HK-2 (cell line): ENCODE measurements around the gene DNAJC27.

Source experiments
- DNase-seq: peaks from one replicate; pipeline ENCODE4 v3.0.0-alpha.2; 2018; ENCODE audit not compliant: unreplicated experiment

Gene DNAJC27

GRCh38 chr2:24970483-24971285, 1.1 kb downstream of the DNAJC27 start:
- peak; percentile 25 for DNase-seq

- DNase-seq, result no peak
Measured at GRCh38 chr2:24969784-24970183, 2.0 kb downstream of the DNAJC27 start.

GRCh38 chr2:24961903-24962302, 9.9 kb downstream of the DNAJC27 start:
- no peak for DNase-seq

GRCh38 chr2:24959761-24960160, 12.0 kb downstream of the DNAJC27 start:
- DNase-seq, result no peak

- DNase-seq, result no peak
Measured at GRCh38 chr2:24958411-24958935, 13.3 kb downstream of the DNAJC27 start.

- no peak for DNase-seq
Measured at GRCh38 chr2:24957976-24958375, 13.8 kb downstream of the DNAJC27 start.

- DNase-seq, result no peak
Measured at GRCh38 chr2:24957221-24957620, 14.5 kb downstream of the DNAJC27 start.

- no peak for DNase-seq
Measured at GRCh38 chr2:24955921-24956320, 15.8 kb downstream of the DNAJC27 start.

- DNase-seq, result no peak
Measured at GRCh38 chr2:24955232-24955631, 16.5 kb downstream of the DNAJC27 start.

- no peak for DNase-seq
Measured at GRCh38 chr2:24950102-24950501, 21.7 kb downstream of the DNAJC27 start.

- DNase-seq, result no peak
Measured at GRCh38 chr2:24948506-24948905, 23.2 kb downstream of the DNAJC27 start.

GRCh38 chr2:24947561-24948157, 24.1 kb downstream of the DNAJC27 start:
- DNase-seq, result no peak

GRCh38 chr2:24945907-24946306, 25.8 kb downstream of the DNAJC27 start:
- DNase-seq, result no peak

- DNase-seq, result no peak
Measured at GRCh38 chr2:24943427-24944053, 28.2 kb downstream of the DNAJC27 start.

- no peak for DNase-seq
Measured at GRCh38 chr2:24939353-24939752, 32.4 kb downstream of the DNAJC27 start.

GRCh38 chr2:24937236-24937635, 34.5 kb downstream of the DNAJC27 start:
- no peak for DNase-seq

- DNase-seq, result no peak
Measured at GRCh38 chr2:24935145-24935544, 36.6 kb downstream of the DNAJC27 start.

- DNase-seq, result no peak
Measured at GRCh38 chr2:24932715-24933114, 39.0 kb downstream of the DNAJC27 start.

GRCh38 chr2:24930768-24931167, 41.0 kb downstream of the DNAJC27 start:
- no peak for DNase-seq

- no peak for DNase-seq
Measured at GRCh38 chr2:24929230-24929629, 42.5 kb downstream of the DNAJC27 start.

- DNase-seq, result no peak
Measured at GRCh38 chr2:24928036-24928435, 43.7 kb downstream of the DNAJC27 start.

GRCh38 chr2:24926602-24927252, 45.0 kb downstream of the DNAJC27 start:
- no peak for DNase-seq
